Caco-2 (cell line): ENCODE data around the gene JPT2. TPM values are rescaled to one million over a fixed set of nuclear protein-coding genes. Genes with fewer than 3 reads are reported as not detected.

Experiments
- BruUV-seq: library from RNA; stranded (reverse); fragments of 400-500 nt; replicated peaks from 2 replicates; lab custom pipeline; 2021; lab: Mats Ljungman, UMichigan
- CTCF ChIA-PET: fragments of 300-600 bp; sonication (Branson Sonifier 250); formaldehyde crosslinking; loops from one replicate; lab custom pipeline; 2022; ENCODE audit warnings: antibody characterized with exemption; lab: Charles Lee
- POLR2A ChIA-PET: fragments of 300-600 bp; sonication (Branson Sonifier 250); formaldehyde crosslinking; loops from one replicate; lab custom pipeline; 2022; ENCODE audit warnings: antibody characterized with exemption; lab: Charles Lee
- DNase-seq, 2 experiments: peaks; one replicate each; pipeline versions ENCODE4 v3.0.0 to v3.0.0-alpha.2; 2020 to 2022
- H3K27me3 ChIP-seq: replicated peaks from 2 replicates; pipeline ENCODE4 v1.6.0; 2011; ENCODE audit warnings: low read length; ENCODE audit not compliant: control insufficient read depth, insufficient read depth
- H3K36me3 ChIP-seq: 2 replicates; pipeline ENCODE4 v1.5.1; 2011; ENCODE audit warnings: low read length; ENCODE audit not compliant: control insufficient read depth, insufficient read depth
- H3K4me1 ChIP-seq: fragments of 250-450 bp; sonication (Bioruptor Pico); 2 replicates; pipeline ENCODE4 v1.5.1; 2020; ENCODE audit warnings: mild to moderate bottlenecking
- H3K4me3 ChIP-seq: 2 replicates; pipeline ENCODE4 v1.5.1; 2011; ENCODE audit warnings: low read depth, mild to moderate bottlenecking, control low read depth, low read length
- H3K9me3 ChIP-seq: fragments of 250-450 bp; sonication (Bioruptor Pico); 2 replicates; pipeline ENCODE4 v1.5.1; 2020; ENCODE audit warnings: mild to moderate bottlenecking, moderate library complexity
- H3K27ac Mint-ChIP-seq: one replicate; pipeline ENCODE4 v1.8.0; 2022; ENCODE audit warnings: mixed read lengths; ENCODE audit not compliant: unreplicated experiment
- H3K27me3 Mint-ChIP-seq: one replicate; pipeline ENCODE4 v1.8.0; 2022; ENCODE audit warnings: mixed read lengths; ENCODE audit not compliant: insufficient read depth, unreplicated experiment
- H3K36me3 Mint-ChIP-seq: one replicate; pipeline ENCODE4 v1.8.0; 2022; ENCODE audit warnings: mild to moderate bottlenecking, mixed read lengths; ENCODE audit not compliant: insufficient read depth, unreplicated experiment
- H3K4me1 Mint-ChIP-seq: one replicate; pipeline ENCODE4 v1.8.0; 2022; ENCODE audit warnings: low read depth, mixed read lengths; ENCODE audit not compliant: unreplicated experiment
- H3K4me3 Mint-ChIP-seq: one replicate; pipeline ENCODE4 v1.8.0; 2022; ENCODE audit warnings: mild to moderate bottlenecking, moderate library complexity, mixed read lengths; ENCODE audit not compliant: unreplicated experiment
- H3K9me3 Mint-ChIP-seq: one replicate; pipeline ENCODE4 v1.8.0; 2022; ENCODE audit warnings: mixed read lengths; ENCODE audit not compliant: unreplicated experiment
- CTCF ChIP-seq, 2 experiments: fragments of 200-600 bp in 1 of 2; IDR thresholded peaks; 1 replicate in 1 of 2; 2 replicates in 1 of 2; pipeline versions ENCODE4 v1.5.1 to v1.8.0; 2011 to 2022; ENCODE audit warnings: antibody characterized with exemption in 1 of 2, control low read depth in 1 of 2, inconsistent platforms in 1 of 2, low read depth in 1 of 2, low read length in 1 of 2, mild to moderate bottlenecking in 1 of 2, moderate library complexity in 1 of 2; ENCODE audit not compliant: insufficient read depth in 1 of 2, severe bottlenecking in 1 of 2, unreplicated experiment in 1 of 2
- intact Hi-C: fragments of 100-400 bp; cut with micrococcal nuclease; formaldehyde crosslinking; loops from one replicate; pipeline ENCODE4 v1.10.0; 2022; ENCODE audit not compliant: unreplicated experiment
- total RNA-seq: library from RNA; stranded (reverse); gene quantifications from 2 replicates; pipeline ENCODE4 v1.2.3, GENCODE V29; 2022

JPT2 gene
- total RNA-seq, 1 experiment from 2014 or later: 178 TPM

- no TSS peak for BruUV-seq
- Mint-ChIP-seq H3K36me3 (peaks cover 34% of the 10 kb centered on the region), H3K9me3 (no peaks in the 10 kb centered on the region), H3K27ac (no peak overlapping the region), H3K4me3 (no peak overlapping the region), H3K4me1 (no peaks in the 10 kb centered on the region), H3K27me3 (no peaks in the 10 kb centered on the region)
- TF ChIP-seq CTCF (IDR thresholded peaks at IDR 0.05; ENCODE audit: insufficient read depth in 1 of 2, low read depth in 1 of 2, low read length in 1 of 2, severe bottlenecking in 1 of 2, unreplicated experiment in 1 of 2): no peak
- Histone ChIP-seq H3K4me3 (no peak overlapping the region), H3K4me1 (no peaks in the 10 kb centered on the region), H3K9me3 (no peaks in the 10 kb centered on the region), H3K27me3 (no peaks in the 10 kb centered on the region), H3K36me3 (no peaks in the 10 kb centered on the region; the same call in 1 of the 2 replicates)
- ChIA-PET POLR2A (no interaction called here), CTCF (no interaction called here)
- DNase-seq: no peak
- intact Hi-C loops: no loop called here
Measured at GRCh38 chr16:1631230-1631629, 46.8 kb upstream of the JPT2 start.

GRCh38 chr16:1631931-1632637 lies 46.0 kb upstream of the JPT2 start:
- no peak overlapping the region for H3K27ac Mint-ChIP-seq
- intact Hi-C loops: no loop called here
- H3K4me1 Mint-ChIP-seq: no peaks in the 10 kb centered on the region
- H3K9me3 Mint-ChIP-seq: no peaks in the 10 kb centered on the region
- no peaks in the 10 kb centered on the region for H3K27me3 Mint-ChIP-seq
- no peaks in the 10 kb centered on the region for H3K4me1 ChIP-seq
- H3K27me3 ChIP-seq: no peaks in the 10 kb centered on the region
- no peak overlapping the region for H3K4me3 ChIP-seq
- DNase-seq: no peak
- H3K9me3 ChIP-seq: no peaks in the 10 kb centered on the region
- H3K36me3 ChIP-seq: no peaks in the 10 kb centered on the region; the same call in 1 of the 2 replicates
- peaks cover 26% of the 10 kb centered on the region for H3K36me3 Mint-ChIP-seq
- no TSS peak for BruUV-seq
- TF ChIP-seq CTCF (IDR thresholded peaks at IDR 0.05; ENCODE audit: insufficient read depth in 1 of 2, low read depth in 1 of 2, low read length in 1 of 2, severe bottlenecking in 1 of 2, unreplicated experiment in 1 of 2): no peak
- CTCF ChIA-PET: no interaction called here
- no peak overlapping the region for H3K4me3 Mint-ChIP-seq
- POLR2A ChIA-PET: no interaction called here

GRCh38 chr16:1632638-1632970 lies 45.5 kb upstream of the JPT2 start:
- Histone ChIP-seq H3K9me3 (no peaks in the 10 kb centered on the region), H3K36me3 (no peaks in the 10 kb centered on the region; the same call in 1 of the 2 replicates), H3K4me3 (no peak overlapping the region), H3K27me3 (no peaks in the 10 kb centered on the region), H3K4me1 (no peaks in the 10 kb centered on the region)
- ChIA-PET POLR2A (no interaction called here), CTCF (no interaction called here)
- TF ChIP-seq CTCF (IDR thresholded peaks at IDR 0.05; ENCODE audit: insufficient read depth in 1 of 2, low read depth in 1 of 2, low read length in 1 of 2, severe bottlenecking in 1 of 2, unreplicated experiment in 1 of 2): no peak
- BruUV-seq: no TSS peak
- Mint-ChIP-seq H3K36me3 (peaks cover 26% of the 10 kb centered on the region), H3K27me3 (no peaks in the 10 kb centered on the region), H3K27ac (no peak overlapping the region), H3K4me3 (no peak overlapping the region), H3K4me1 (no peaks in the 10 kb centered on the region), H3K9me3 (no peaks in the 10 kb centered on the region)
- intact Hi-C loops: no loop called here
- no peak for DNase-seq
